Occipital lobe (tissue), 2 donors: ENCODE measurements around the gene SOX9. TPM values are rescaled to one million over a fixed set of nuclear protein-coding genes. Genes with fewer than 3 reads are reported as not detected.

Experiments used
- DNase-seq: peaks from one replicate; lab custom pipeline; 2025; lab: John Stamatoyannopoulos, UW
- total RNA-seq: library from RNA; depleted of rRNA; stranded (reverse); fragments of >200 nt; gene quantifications from one replicate; pipeline ENCODE4 v1.2.3, GENCODE V29; 2014

SOX9 gene
- total RNA-seq, 1 donor from 2014 or later, result 25.4 TPM

DNA sequence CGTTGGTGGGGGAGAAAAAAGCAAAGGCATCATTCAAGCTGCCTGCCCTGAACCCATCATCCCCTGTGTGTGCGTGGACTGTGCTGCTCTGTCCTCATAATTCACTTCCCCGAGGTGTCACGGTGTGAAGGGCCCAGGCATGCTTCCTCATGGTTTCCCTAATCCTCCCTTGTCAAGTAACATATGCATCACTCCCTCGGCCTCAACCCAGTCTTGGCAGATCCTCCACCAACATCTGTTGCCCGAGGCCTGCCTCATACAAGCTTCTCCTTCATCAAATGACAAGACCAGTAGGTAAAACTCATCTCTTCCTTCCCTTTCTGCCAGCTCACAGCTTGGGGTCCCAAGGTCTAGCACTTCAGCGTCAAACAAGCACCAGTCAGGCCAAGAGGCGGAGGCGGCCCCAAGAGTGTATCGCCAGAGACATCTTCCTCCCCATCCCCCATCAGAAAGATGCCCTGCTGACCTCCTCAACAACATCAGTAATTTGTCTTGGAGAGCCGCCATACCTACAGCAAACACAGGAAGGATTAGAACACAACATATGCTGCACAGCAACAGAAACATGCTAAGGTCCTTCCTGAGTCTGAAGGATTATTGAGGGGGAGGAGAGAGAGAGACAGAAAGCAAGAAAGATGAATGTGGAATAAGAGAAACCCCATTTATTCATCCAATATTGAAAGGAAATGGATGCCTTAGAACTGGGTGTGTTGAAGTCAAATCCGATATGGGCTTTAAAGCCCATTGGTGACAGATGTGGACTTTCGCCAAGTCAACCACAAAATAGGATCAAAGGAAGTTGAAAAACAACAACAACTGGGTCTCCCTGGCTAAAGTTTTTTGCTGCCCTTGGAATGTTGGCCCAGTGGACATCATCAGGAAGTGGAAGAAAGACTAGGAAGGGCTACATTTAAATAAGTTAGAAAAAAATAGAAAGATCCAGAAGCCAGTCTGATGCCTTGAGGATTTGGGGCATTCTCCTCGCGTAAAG, 38.4 kb downstream of the SOX9 start:
- no peak for DNase-seq

GRCh38 chr17:72162569-72162968, 41.7 kb downstream of the SOX9 start:
- no peak for DNase-seq

DNA sequence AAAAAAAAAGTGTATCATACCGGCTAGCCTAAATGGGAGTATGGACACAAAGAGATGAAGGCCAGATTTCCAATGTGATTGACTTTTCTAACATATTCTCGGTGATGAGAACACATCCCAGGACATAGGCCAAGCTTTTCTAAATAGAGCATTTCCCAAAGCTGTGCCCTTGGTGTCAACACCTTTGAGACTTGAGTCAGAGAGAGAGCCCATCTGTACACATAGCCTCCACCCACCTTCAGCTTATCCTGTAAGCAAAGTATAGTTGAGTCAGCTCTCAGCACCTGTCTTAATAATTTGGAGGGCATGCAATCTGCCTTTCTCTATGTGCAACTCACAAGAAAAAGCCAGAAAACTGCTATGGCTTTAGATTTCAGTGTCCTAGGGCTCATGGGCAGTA, 42.7 kb downstream of the SOX9 start:
- DNase-seq, result no peak

DNA sequence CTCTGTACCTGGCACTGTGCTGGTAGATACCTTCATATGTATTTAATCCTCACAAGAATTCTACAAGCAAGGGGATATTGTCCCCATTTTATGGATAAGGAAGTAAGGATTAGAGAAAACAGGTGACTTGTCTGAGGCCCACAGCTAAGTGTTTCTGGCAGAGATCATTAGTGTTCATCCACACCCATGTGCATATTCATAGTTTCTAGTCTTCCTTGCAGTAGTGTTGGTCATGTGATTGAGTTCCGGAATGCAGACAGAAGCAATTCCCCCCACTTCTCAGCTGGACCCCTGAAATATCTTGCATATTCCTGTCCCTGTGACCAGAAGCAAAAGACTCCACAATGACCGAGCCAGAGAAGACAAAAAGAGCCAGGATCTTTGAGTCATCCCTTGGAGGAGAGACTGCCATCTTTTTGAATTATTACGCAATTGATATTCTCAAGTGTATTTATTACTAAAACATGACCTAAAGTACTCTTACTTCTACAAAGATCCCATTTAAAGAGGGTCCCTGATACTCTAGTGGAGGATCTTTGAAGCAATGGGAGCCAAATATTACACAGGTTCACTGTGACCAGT, 43.4 kb downstream of the SOX9 start:
- DNase-seq, result no peak

GRCh38 chr17:72165192-72165866, 44.5 kb downstream of the SOX9 start:
- DNase-seq, result no peak

DNA sequence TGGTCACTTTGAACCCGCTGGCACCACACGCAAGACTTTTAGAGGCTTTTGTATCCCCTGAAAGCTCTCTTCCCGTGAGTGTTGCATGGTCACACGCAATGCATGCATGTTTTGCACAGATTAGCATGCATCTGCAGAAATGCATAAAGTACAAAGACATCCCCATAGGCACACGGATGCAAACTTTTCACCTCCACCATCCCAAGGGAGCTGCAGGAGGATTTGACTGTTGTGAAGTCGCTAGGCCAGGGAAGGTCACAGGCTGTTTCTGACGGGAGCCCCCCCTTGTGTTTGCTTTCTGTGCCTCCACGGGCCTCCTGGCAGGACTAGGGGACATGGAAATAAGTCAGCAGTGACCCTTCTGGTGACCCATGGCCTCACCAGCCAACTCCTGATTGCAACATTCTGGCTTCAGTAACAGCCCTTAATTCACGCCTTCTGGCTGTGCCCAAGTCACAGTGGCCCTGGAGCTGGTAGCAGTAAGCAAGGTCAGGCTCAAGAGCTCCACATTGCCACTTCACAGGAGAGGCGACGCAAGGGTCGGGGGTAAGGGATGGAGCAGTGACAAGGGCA, 45.1 kb downstream of the SOX9 start:
- DNase-seq, result no peak

DNA sequence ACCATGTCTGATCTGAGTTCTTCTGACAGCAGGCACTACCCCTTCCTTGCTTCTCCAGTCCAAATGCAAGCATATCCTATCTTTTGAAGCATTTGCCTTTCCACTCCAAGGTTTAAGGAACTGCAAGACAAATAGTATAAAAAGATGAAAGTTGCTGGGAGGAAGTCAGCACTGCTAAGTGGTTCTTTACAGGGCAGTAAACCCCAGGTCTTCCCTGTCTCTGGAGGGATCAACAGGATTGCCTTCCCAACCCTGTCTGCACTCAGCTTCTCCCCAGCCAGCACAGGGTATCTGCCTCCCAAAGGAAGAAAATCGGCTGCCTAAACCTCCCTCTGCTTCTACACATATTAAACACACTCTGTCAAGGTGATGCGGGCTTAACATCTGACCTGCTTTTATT, 46.8 kb downstream of the SOX9 start:
- no peak for DNase-seq

GRCh38 chr17:72169823-72170222, 49.0 kb downstream of the SOX9 start:
- no peak for DNase-seq

DNA sequence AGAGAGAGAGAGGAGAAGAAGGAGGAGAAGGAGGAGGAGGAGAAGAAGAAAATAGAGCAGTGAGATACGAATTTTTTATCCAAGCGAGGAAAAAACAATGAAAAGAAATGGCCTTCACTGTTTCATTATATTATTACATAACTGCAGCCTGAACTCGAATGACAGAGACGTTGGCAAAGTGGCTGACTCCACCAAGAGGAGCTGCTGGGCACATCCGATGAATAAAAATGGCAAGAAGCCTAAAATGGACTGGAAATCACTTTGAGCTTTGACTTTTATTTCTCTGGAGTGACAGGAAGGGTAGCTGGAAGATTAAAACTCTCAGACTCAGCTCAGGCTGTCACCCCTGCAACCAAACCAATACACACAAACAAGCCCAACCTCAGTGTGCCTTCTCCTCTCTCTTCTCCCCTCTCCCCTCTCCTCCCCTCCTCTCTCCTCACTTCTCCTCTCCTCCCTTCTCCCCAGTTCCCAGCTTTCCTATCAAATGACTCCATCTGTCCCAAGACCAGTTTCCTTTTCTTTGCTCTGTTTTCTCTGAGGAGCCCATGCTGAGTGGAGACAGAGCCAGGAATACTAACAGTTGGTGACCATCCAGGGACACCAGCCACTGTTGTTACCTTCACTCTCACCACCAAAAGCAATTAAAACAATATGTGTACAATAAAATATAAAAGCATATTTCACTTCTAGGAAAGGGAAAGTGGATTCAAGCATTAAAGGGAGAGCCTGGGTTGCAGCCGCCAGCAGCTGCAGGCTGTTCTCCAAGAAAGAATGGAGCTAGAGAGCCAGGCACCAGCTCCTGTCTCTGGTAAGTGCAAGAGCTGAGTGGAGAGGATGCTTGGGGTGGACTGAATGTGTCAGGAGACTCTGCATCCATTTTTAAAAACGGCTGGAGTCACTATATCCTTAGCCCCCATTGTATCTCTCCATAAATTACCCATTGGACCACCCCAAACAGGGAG, 51.2 kb downstream of the SOX9 start:
- peak; percentile 20 for DNase-seq

DNA sequence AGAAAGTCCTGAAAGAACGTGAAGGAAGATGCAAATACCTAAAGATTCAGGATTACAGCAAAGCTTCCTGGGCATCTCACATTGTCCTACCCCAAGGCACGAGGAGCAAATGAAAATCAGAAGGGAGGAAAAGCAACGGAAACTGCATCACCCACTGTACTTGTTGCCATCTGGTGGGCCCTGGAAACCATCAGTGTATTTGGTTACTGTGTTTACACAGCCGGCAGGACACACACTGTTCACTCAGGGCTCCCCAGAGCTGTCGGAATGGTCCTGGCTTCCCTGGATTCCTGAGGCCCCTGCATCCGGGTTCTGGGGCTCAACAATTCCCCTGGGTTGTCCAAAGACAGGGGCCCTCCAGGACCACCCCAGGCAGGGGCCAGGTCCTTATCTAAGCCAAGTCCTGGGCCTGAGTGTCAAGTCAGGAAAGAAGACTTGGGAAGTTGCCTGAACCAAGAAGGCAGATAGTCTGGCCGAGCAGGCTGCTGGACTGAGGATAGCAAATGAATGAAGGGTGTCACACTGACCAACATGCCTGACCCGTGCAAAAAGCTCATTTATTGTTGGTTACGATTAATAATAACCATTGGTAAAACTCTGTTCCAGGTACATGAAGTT, 52.8 kb downstream of the SOX9 start:
- DNase-seq, result no peak

GRCh38 chr17:72175263-72175662, 54.4 kb downstream of the SOX9 start:
- DNase-seq, result no peak
